Mucosa of rectum (tissue), 2 donors: ENCODE measurements around the gene SLC5A9.
"Not testable (repeated sequence)": the region's sequence is repeated elsewhere in the genome, so short reads cannot be mapped to it uniquely, and the experiment has no call there.

Experiments used
- H3K27ac ChIP-seq, 2 donors: one replicate each; pipeline ENCODE4 v1.7.0; 2013; ENCODE audit warnings: inconsistent platforms in 2 of 2, low read depth in 2 of 2, low read length in 2 of 2
- H3K27me3 ChIP-seq, 2 donors: one replicate each; pipeline ENCODE4 v1.7.0; 2013; ENCODE audit warnings: low read length in 2 of 2; ENCODE audit not compliant: control insufficient read depth in 2 of 2, insufficient read depth in 2 of 2
- H3K36me3 ChIP-seq, 2 donors: one replicate each; pipeline ENCODE4 v1.7.0; 2013; ENCODE audit warnings: low read length in 2 of 2; ENCODE audit not compliant: control insufficient read depth in 2 of 2, insufficient read depth in 2 of 2
- H3K4me1 ChIP-seq, 2 donors: one replicate each; pipeline ENCODE4 v1.7.0; 2013; ENCODE audit warnings: low read length in 2 of 2, mild to moderate bottlenecking in 1 of 2; ENCODE audit not compliant: control insufficient read depth in 2 of 2, insufficient read depth in 2 of 2
- H3K4me3 ChIP-seq, 2 donors: one replicate each; pipeline ENCODE4 v1.7.0; 2013; ENCODE audit warnings: low read length in 2 of 2
- H3K9ac ChIP-seq, 2 donors: one replicate each; pipeline ENCODE4 v1.7.0; 2013; ENCODE audit warnings: low read length in 2 of 2, low read depth in 1 of 2, mild to moderate bottlenecking in 1 of 2
- H3K9me3 ChIP-seq, 2 donors: one replicate each; pipeline ENCODE4 v1.7.0; 2013; ENCODE audit warnings: low read length in 2 of 2; ENCODE audit not compliant: control insufficient read depth in 2 of 2
- donor health status: healthy.
- donor health status: Normal muscosa, but diverticular disease.

The SLC5A9 gene

DNA sequence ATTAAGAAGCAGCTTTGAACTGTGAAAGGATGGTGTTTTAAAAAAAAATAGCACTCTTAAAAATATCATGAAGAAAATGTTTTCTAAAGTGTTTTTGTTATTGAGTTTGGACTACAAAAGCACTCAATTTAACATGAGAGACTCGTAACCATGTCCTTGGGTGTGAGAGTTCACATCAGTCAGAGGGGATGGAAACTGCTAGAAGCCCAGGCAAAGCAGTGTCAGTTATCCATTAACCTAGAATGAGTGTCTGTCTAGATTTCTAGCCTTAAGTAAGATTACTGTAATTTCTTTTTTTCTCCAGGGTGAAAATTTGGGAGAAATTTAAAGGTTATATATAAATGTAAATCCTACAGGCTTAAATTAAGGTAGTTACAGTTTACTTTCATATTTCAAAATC is 31.7 kb downstream of the SLC5A9 start:
- Histone ChIP-seq H3K27me3 (no peaks in the 10 kb centered on the region), H3K9ac (no peak overlapping the region), H3K4me3 (no peak overlapping the region), H3K36me3 (no peaks in the 10 kb centered on the region), H3K27ac (no peak overlapping the region), H3K9me3 (no peaks in the 10 kb centered on the region), H3K4me1 (peaks cover 0 to 5% of the 10 kb centered on the region in 2 donors)

- H3K27me3 ChIP-seq = no peaks in the 10 kb centered on the region
- H3K9me3 ChIP-seq = no peaks in the 10 kb centered on the region
- no peaks in the 10 kb centered on the region for H3K4me1 ChIP-seq
- no peak overlapping the region for H3K9ac ChIP-seq
- H3K4me3 ChIP-seq = no peak overlapping the region
- H3K27ac ChIP-seq = no peak overlapping the region
- H3K36me3 ChIP-seq = no peaks in the 10 kb centered on the region
Measured at GRCh38 chr1:48258106-48258505, 35.6 kb downstream of the SLC5A9 start.

DNA sequence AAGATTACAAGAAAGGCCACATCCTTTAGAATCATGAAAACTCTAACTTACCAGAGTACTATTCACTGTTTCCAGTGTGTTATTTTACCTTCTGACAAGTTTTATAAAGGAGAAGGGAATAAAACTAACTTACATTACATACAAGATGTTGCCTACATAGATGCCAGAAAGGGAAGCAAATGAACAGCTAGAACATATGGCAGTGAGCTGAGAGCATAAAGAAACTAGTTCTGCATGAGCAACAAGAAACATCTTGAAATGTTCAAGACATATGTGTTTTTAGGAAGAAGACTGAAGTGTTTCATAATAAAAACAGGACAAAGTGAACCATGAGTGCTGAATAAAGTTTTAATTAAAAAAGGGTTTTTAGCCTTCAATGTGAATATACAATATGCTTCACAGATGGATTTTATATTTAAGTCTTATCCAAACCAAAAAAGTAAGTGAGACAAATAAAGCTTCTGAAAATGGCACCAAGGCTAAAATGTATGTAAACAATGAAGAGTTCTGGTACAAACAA is 39.4 kb downstream of the SLC5A9 start:
- H3K4me3 ChIP-seq = no peak overlapping the region
- no peak overlapping the region for H3K9ac ChIP-seq
- H3K4me1 ChIP-seq = no peaks in the 10 kb centered on the region
- no peaks in the 10 kb centered on the region for H3K9me3 ChIP-seq
- H3K27me3 ChIP-seq = no peaks in the 10 kb centered on the region
- H3K27ac ChIP-seq = no peak overlapping the region
- no peaks in the 10 kb centered on the region for H3K36me3 ChIP-seq

GRCh38 chr1:48263041-48263440 is 40.5 kb downstream of the SLC5A9 start:
- Histone ChIP-seq H3K27ac (no peak overlapping the region), H3K36me3 (no peaks in the 10 kb centered on the region), H3K9ac (no peak overlapping the region), H3K4me1 (no peaks in the 10 kb centered on the region), H3K4me3 (no peak overlapping the region), H3K27me3 (no peaks in the 10 kb centered on the region), H3K9me3 (no peaks in the 10 kb centered on the region)

- H3K9ac ChIP-seq = no peak overlapping the region
- no peaks in the 10 kb centered on the region for H3K4me1 ChIP-seq
- H3K27ac ChIP-seq = no peak overlapping the region
- no peaks in the 10 kb centered on the region for H3K9me3 ChIP-seq
- no peaks in the 10 kb centered on the region for H3K27me3 ChIP-seq
- H3K36me3 ChIP-seq = no peaks in the 10 kb centered on the region
- H3K4me3 ChIP-seq = no peak overlapping the region
Measured at GRCh38 chr1:48266576-48266975, 44.1 kb downstream of the SLC5A9 start.

- not testable (repeated sequence) for H3K27ac ChIP-seq, H3K9ac ChIP-seq, H3K4me1 ChIP-seq, H3K4me3 ChIP-seq, H3K36me3 ChIP-seq, H3K27me3 ChIP-seq, H3K9me3 ChIP-seq
Measured at GRCh38 chr1:48277437-48277836, 54.9 kb downstream of the SLC5A9 start.

DNA sequence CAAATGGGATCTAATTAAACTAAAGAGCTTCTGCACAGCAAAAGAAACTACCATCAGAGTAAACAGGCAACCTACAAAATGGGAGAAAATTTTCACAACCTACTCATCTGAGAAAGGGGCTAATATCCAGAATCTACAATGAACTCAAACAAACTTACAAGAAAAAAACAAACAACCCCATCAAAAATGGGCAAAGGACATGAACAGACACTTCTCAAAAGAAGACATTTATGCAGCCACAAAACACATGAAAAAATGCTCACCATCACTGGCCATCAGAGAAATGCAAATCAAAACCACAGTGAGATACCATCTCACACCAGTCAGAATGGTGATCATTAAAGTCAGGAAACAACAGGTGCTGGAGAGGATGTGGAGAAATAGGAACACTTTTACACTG is 59.8 kb downstream of the SLC5A9 start:
- not testable (repeated sequence) for H3K9me3 ChIP-seq, H3K4me1 ChIP-seq, H3K36me3 ChIP-seq, H3K27ac ChIP-seq, H3K4me3 ChIP-seq, H3K9ac ChIP-seq, H3K27me3 ChIP-seq

- H3K9ac ChIP-seq, H3K27ac ChIP-seq, H3K4me3 ChIP-seq, H3K4me1 ChIP-seq, H3K9me3 ChIP-seq, H3K27me3 ChIP-seq, H3K36me3 ChIP-seq: not testable (repeated sequence)
Measured at GRCh38 chr1:48284696-48285420, 62.3 kb downstream of the SLC5A9 start.

- Histone ChIP-seq H3K9ac (no peak overlapping the region), H3K9me3 (no peaks in the 10 kb centered on the region), H3K27me3 (no peaks in the 10 kb centered on the region), H3K36me3 (no peaks in the 10 kb centered on the region), H3K27ac (no peak overlapping the region), H3K4me3 (no peak overlapping the region), H3K4me1 (no peaks in the 10 kb centered on the region)
Measured at GRCh38 chr1:48285525-48285924, 63.0 kb downstream of the SLC5A9 start.

GRCh38 chr1:48291421-48291820 is 68.9 kb downstream of the SLC5A9 start:
- Histone ChIP-seq H3K4me3 (no peak overlapping the region), H3K27me3 (no peaks in the 10 kb centered on the region), H3K36me3 (no peaks in the 10 kb centered on the region), H3K9ac (no peak overlapping the region), H3K27ac (no peak overlapping the region), H3K4me1 (no peaks in the 10 kb centered on the region), H3K9me3 (no peaks in the 10 kb centered on the region)
